SK-N-MC (cell line): ENCODE data around the gene INPP5A.

Source experiments
- EZH2 ChIP-seq: fragments of 200-600 bp; sonication (generic); IDR thresholded peaks from one replicate; pipeline ENCODE4 v1.6.1; 2017; ENCODE audit warnings: antibody characterized with exemption
- POLR2AphosphoS5 ChIP-seq: IDR thresholded peaks from 2 replicates; pipeline ENCODE4 v1.6.1; 2012; ENCODE audit warnings: mild to moderate bottlenecking, low read depth, low read length, borderline replicate concordance

DNA sequence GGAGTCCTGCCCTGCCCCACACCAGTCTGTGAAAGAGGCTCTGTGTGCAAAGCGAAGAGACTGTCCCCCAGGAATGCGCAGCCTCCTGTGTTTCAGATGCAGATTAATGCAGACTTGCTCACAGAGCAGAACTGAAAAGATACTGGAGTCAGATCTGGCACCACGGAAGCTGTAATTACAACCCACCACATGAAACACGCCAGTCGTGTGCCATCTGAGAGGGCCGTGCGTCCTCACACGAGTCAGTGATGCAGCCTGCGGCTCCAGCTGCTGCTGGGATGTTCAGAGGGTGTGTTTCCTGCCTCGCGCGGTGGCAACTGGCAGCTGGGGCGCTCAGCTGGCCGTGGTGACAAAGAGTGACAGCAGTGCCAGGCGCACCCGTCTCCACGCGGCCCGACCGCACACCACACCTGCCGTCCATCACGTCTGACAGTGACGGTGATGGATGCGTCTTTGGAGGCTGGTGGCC is 198.4 kb downstream of the INPP5A start:
- TF ChIP-seq POLR2AphosphoS5 (no peak), EZH2 (no peak)
